SK-N-MC (cell line): ENCODE data around the gene CMSS1.

Experiments used
- DNase-seq: peaks from one replicate; pipeline ENCODE4 v3.0.0-alpha.2; 2011; ENCODE audit warnings: low read depth, low spot score
- H3K27ac ChIP-seq: fragments of 200-600 bp; sonication (generic); 2 replicates; pipeline ENCODE4 v1.5.1; 2016; ENCODE audit warnings: mixed run types
- H3K36me3 ChIP-seq: fragments of 200-600 bp; sonication (generic); 2 replicates; pipeline ENCODE4 v1.6.1; 2017; ENCODE audit warnings: antibody characterized with exemption, low read length, mixed read lengths; ENCODE audit not compliant: insufficient read depth
- H3K4me3 ChIP-seq: fragments of 200-600 bp; sonication (generic); 2 replicates; pipeline ENCODE4 v1.5.1; 2016
- H3K9ac ChIP-seq: fragments of 200-600 bp; sonication (generic); 2 replicates; pipeline ENCODE4 v1.8.0; 2017; ENCODE audit warnings: mixed run types, mixed read lengths; ENCODE audit not compliant: insufficient read length
- H3K9me3 ChIP-seq: fragments of 200-600 bp; sonication (generic); 2 replicates; pipeline ENCODE4 v1.6.1; 2017; ENCODE audit warnings: low read depth, mild to moderate bottlenecking, antibody characterized with exemption, low read length, moderate library complexity, mixed read lengths
- EZH2 ChIP-seq: fragments of 200-600 bp; sonication (generic); IDR thresholded peaks from one replicate; pipeline ENCODE4 v1.6.1; 2017; ENCODE audit warnings: antibody characterized with exemption
- FOXP2 ChIP-seq: optimal IDR thresholded peaks from 2 replicates; pipeline ENCODE3; 2011; ENCODE audit warnings: mild to moderate bottlenecking, moderate library complexity; ENCODE audit not compliant: insufficient read depth; ENCODE audit errors: extremely low read length, control extremely low read depth
- POLR2AphosphoS5 ChIP-seq: IDR thresholded peaks from 2 replicates; pipeline ENCODE4 v1.6.1; 2012; ENCODE audit warnings: mild to moderate bottlenecking, low read depth, low read length, borderline replicate concordance

Gene CMSS1

GRCh38 chr3:100003609-100004503 is 186.2 kb downstream of the CMSS1 start:
- TF ChIP-seq FOXP2 (no peak), EZH2 (no peak), POLR2AphosphoS5 (no peak)
- DNase-seq = no peak
- Histone ChIP-seq H3K9ac (no peak overlapping the region), H3K27ac (no peak overlapping the region), H3K9me3 (no peaks in the 10 kb centered on the region), H3K36me3 (no peaks in the 10 kb centered on the region), H3K4me3 (no peak overlapping the region)

GRCh38 chr3:100004931-100005330 is 187.3 kb downstream of the CMSS1 start:
- no peaks in the 10 kb centered on the region for H3K9me3 ChIP-seq
- H3K4me3 ChIP-seq = no peak overlapping the region
- H3K36me3 ChIP-seq = no peaks in the 10 kb centered on the region
- no peak overlapping the region for H3K9ac ChIP-seq
- DNase-seq = no peak
- TF ChIP-seq FOXP2 (no peak), POLR2AphosphoS5 (no peak), EZH2 (no peak)
- H3K27ac ChIP-seq = no peak overlapping the region

GRCh38 chr3:100005665-100006393 is 188.2 kb downstream of the CMSS1 start:
- Histone ChIP-seq H3K9ac (no peak overlapping the region), H3K4me3 (no peak overlapping the region), H3K36me3 (no peaks in the 10 kb centered on the region), H3K27ac (no peak overlapping the region), H3K9me3 (no peaks in the 10 kb centered on the region)
- TF ChIP-seq FOXP2 = no peak
- TF ChIP-seq EZH2 = no peak
- no peak for TF ChIP-seq POLR2AphosphoS5
- no peak for DNase-seq

- Histone ChIP-seq H3K9me3 (no peaks in the 10 kb centered on the region), H3K36me3 (no peaks in the 10 kb centered on the region), H3K9ac (no peak overlapping the region), H3K27ac (no peak overlapping the region), H3K4me3 (no peak overlapping the region)
- TF ChIP-seq FOXP2 (no peak), EZH2 (no peak), POLR2AphosphoS5 (no peak)
- DNase-seq = no peak
Measured at GRCh38 chr3:100006570-100007271, 189.1 kb downstream of the CMSS1 start.

GRCh38 chr3:100007313-100007712 is 189.7 kb downstream of the CMSS1 start:
- Histone ChIP-seq H3K27ac (no peak overlapping the region), H3K9me3 (no peaks in the 10 kb centered on the region), H3K9ac (no peak overlapping the region), H3K36me3 (no peaks in the 10 kb centered on the region), H3K4me3 (no peak overlapping the region)
- TF ChIP-seq FOXP2 (no peak), POLR2AphosphoS5 (no peak), EZH2 (no peak)
- no peak for DNase-seq

- Histone ChIP-seq H3K4me3 (no peak overlapping the region), H3K9me3 (no peaks in the 10 kb centered on the region), H3K36me3 (no peaks in the 10 kb centered on the region), H3K27ac (no peak overlapping the region), H3K9ac (no peak overlapping the region)
- TF ChIP-seq FOXP2 = no peak
- no peak for TF ChIP-seq EZH2
- no peak for TF ChIP-seq POLR2AphosphoS5
- DNase-seq = no peak
Measured at GRCh38 chr3:100008081-100008698, 190.5 kb downstream of the CMSS1 start.

GRCh38 chr3:100009276-100010086 is 191.8 kb downstream of the CMSS1 start:
- Histone ChIP-seq H3K27ac (no peak overlapping the region), H3K9ac (no peak overlapping the region), H3K9me3 (no peaks in the 10 kb centered on the region), H3K4me3 (no peak overlapping the region), H3K36me3 (no peaks in the 10 kb centered on the region)
- no peak for DNase-seq
- TF ChIP-seq FOXP2 = no peak
- no peak for TF ChIP-seq POLR2AphosphoS5
- no peak for TF ChIP-seq EZH2
